Peyer's patch (tissue), 4 donors: ENCODE measurements around the gene GPC6.

Source experiments
- POLR2A ChIP-seq, 2 donors: fragments of 450-650 bp; IDR thresholded peaks; one replicate each; pipeline ENCODE4 v1.5.1; 2017; ENCODE audit warnings: antibody characterized with exemption in 2 of 2, mild to moderate bottlenecking in 2 of 2, moderate library complexity in 2 of 2
- TF ChIP-seq, protein P1 (sequence below), 6 experiments: fragments of 450-650 bp in 4 of 6; fragments of 200-600 bp in 2 of 6; sonication (generic) in 1 of 6; IDR thresholded peaks; one replicate each; pipeline ENCODE4 v1.5.1; 2017 to 2019; ENCODE audit warnings: antibody characterized with exemption in 6 of 6, mild to moderate bottlenecking in 3 of 6, moderate library complexity in 1 of 6

DNA sequence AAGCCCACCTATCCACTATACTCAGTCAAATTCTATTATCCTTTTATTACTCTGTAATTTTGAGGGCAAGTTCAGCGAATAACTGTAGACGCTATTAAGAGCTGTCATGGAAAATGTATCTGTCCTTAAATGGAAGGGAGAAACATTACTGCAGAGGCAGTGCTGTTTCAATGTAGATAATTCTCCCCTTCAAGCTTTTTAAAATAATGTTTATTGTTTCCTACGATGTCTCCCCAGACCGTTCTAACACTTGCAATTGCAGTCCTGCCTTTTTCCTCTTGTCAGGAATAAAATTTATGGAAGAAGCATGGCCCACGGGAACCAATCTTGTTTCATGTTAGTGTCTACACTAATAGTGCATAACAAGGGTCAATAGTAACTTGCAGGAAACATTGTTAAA lies 159.5 kb downstream of the GPC6 start:
- TF ChIP-seq, protein P1, sequence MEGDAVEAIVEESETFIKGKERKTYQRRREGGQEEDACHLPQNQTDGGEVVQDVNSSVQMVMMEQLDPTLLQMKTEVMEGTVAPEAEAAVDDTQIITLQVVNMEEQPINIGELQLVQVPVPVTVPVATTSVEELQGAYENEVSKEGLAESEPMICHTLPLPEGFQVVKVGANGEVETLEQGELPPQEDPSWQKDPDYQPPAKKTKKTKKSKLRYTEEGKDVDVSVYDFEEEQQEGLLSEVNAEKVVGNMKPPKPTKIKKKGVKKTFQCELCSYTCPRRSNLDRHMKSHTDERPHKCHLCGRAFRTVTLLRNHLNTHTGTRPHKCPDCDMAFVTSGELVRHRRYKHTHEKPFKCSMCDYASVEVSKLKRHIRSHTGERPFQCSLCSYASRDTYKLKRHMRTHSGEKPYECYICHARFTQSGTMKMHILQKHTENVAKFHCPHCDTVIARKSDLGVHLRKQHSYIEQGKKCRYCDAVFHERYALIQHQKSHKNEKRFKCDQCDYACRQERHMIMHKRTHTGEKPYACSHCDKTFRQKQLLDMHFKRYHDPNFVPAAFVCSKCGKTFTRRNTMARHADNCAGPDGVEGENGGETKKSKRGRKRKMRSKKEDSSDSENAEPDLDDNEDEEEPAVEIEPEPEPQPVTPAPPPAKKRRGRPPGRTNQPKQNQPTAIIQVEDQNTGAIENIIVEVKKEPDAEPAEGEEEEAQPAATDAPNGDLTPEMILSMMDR (IDR thresholded peaks at IDR 0.05) = no peak
- TF ChIP-seq POLR2A (IDR thresholded peaks at IDR 0.05) = no peak
